Fibroblast of mammary gland (primary cell): Measurements from ENCODE around the gene FHOD3.

Experiments used
- DNase-seq: peaks from one replicate; pipeline ENCODE4 v3.0.0-alpha.2; 2010; ENCODE audit warnings: low read depth
- H3K4me3 ChIP-seq: 2 replicates; pipeline ENCODE4 v1.5.1; 2011; ENCODE audit warnings: low read depth, mild to moderate bottlenecking, low read length, moderate library complexity; ENCODE audit not compliant: control insufficient read depth
- TF ChIP-seq, protein P1 (sequence below): conservative IDR thresholded peaks from 2 replicates; pipeline ENCODE4 v1.5.1; 2011; ENCODE audit warnings: low read depth, low read length, inconsistent platforms; ENCODE audit not compliant: control insufficient read depth, insufficient read depth

Gene FHOD3

DNA sequence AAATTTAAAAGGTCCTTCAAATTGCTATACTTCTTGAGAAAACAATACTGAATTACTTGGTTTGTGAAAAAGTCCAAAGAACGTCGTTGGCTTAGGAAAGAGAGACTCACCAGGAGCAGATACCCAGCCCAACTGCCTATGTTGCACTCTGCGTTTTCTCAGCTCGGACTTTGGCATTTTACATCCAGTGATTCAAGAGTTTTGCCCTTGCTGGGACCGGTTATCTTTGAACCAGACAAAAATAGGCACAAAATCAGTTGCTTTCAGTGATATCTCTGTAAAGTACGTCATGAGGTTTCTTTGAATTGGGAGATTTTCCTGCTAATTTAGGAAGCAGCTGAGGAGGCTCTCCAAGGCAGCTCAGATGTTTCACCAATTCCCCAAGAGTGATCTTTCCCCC is 29.3 kb downstream of the FHOD3 start:
- no peak overlapping the region for H3K4me3 ChIP-seq
- TF ChIP-seq, protein P1, sequence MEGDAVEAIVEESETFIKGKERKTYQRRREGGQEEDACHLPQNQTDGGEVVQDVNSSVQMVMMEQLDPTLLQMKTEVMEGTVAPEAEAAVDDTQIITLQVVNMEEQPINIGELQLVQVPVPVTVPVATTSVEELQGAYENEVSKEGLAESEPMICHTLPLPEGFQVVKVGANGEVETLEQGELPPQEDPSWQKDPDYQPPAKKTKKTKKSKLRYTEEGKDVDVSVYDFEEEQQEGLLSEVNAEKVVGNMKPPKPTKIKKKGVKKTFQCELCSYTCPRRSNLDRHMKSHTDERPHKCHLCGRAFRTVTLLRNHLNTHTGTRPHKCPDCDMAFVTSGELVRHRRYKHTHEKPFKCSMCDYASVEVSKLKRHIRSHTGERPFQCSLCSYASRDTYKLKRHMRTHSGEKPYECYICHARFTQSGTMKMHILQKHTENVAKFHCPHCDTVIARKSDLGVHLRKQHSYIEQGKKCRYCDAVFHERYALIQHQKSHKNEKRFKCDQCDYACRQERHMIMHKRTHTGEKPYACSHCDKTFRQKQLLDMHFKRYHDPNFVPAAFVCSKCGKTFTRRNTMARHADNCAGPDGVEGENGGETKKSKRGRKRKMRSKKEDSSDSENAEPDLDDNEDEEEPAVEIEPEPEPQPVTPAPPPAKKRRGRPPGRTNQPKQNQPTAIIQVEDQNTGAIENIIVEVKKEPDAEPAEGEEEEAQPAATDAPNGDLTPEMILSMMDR = no peak
- DNase-seq = no peak

DNA sequence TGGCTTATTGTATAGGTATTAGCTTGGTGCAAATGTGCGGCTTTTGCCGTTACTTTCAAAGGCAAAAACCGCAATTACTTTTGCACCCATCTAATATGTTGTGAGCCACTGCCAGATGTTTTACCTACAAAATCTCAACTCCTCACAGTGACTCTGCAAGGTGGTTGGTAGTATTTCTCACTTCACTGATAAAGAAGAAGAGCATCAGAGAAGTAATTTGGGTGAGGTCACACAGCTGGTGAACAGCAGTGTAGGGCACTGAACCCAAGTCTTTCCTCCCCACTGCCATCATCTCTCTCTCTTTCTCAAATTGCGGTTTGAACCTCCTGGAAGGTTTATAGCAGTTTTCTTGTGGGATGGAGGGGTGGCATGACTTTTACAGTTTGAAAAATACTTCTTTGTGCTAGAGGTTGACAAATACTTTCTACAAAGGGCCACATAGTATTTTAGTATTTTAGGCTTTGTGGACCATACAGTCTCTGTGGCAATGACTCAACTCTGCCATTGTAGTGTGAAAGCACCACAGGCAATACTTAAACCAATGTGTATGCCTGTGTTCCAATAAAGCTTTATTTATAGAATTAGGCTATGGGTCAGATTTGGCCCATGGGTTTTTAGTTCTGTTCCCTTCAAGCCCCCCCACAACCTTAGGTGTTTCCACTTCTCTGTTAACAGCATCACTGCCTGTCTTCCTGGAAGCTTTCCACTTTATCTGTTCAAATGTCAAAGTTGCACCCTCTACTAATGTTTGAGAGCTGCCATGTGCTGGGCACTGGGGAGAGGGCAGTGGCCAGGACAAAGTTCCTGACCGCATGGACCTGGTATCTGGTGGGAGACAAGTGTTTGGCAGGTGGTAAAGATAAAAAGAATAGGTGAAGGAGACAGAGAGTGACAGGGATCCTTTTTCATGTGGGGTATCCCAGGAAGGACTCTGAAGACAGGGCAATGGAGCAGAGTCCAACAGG is 30.1 kb downstream of the FHOD3 start:
- TF ChIP-seq, protein P1 = no peak
- no peak for DNase-seq
- H3K4me3 ChIP-seq = no peak overlapping the region

DNA sequence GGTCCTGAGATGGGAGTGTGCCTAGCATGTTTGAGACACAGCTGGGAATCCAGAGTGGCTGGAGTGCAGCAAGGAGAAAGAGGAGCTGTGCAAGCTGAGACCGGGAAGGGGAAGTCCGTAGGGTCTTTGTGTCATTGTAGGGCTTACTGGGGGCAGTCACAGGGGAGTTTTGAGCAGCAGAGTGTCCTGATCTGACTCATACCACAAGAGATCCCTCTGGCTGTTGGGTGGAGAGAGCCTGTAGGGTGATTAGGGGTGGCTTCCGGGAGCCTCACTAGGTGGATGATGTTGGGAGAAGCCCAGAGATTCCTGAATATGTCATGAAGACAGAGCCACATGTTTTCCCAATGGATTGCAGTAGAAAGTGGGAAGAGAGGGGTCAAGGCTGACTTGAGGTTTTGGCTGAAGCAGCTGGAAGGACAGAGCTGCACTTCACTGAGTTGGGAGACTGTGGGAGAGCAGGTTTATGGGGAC is 30.9 kb downstream of the FHOD3 start:
- no peak for DNase-seq
- TF ChIP-seq, protein P1 = no peak
- H3K4me3 ChIP-seq = no peak overlapping the region

DNA sequence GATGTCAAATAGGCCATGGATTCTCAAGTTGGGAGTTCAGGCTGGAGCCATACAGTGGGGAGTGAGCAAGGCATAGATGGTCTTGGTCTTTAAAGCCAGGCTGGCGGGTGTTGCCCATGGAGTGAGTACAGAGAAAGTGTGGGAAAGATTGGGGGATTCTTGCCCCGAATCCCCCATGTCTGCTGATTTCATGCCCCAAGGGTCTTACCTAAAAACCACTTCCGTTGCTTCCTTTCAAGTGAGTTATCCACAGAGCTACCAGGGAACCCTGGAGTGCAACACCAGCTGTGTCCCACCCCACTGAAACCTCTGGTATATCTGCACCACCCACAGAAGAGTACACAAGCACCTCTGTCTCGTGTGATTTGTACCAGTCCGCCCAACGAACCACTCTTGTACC is 31.4 kb downstream of the FHOD3 start:
- TF ChIP-seq, protein P1 = no peak
- H3K4me3 ChIP-seq = no peak overlapping the region
- no peak for DNase-seq

DNA sequence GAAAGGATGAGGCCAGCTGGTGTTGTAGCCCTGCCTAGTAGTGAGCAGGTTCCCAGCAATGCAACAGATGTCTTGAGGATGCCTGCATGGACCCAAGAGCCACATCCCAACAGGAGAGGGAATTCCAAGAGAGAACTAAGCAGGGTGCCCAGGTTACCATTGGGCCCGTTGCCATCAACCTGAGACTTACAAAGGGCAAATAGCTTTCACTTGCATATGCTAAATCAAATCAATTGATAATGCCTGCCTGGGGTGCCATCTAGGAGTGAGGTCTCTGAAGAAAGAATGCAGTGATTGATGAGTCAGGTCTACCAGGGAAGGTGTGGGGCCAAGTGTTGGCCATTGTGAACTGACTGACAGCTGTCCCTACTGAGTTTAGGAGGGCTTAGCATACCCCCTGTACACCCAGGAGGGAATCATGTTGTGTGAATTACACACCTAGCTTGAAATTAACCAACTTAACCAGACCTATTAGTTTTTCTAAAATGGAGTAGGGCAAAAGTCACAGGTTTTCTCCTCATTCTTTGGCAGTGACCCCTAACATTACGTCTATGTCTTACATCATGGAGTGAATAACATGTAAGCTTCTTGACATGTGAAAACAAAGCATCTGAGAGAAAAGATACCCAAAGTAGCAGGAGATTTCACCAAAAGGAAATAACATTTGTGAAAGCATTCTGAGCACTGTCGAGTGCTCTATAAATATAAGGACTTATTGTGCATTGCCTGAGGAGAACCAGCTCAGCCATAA is 32.3 kb downstream of the FHOD3 start:
- no peak overlapping the region for H3K4me3 ChIP-seq
- TF ChIP-seq, protein P1 = no peak
- peak; percentile 48 for DNase-seq

DNA sequence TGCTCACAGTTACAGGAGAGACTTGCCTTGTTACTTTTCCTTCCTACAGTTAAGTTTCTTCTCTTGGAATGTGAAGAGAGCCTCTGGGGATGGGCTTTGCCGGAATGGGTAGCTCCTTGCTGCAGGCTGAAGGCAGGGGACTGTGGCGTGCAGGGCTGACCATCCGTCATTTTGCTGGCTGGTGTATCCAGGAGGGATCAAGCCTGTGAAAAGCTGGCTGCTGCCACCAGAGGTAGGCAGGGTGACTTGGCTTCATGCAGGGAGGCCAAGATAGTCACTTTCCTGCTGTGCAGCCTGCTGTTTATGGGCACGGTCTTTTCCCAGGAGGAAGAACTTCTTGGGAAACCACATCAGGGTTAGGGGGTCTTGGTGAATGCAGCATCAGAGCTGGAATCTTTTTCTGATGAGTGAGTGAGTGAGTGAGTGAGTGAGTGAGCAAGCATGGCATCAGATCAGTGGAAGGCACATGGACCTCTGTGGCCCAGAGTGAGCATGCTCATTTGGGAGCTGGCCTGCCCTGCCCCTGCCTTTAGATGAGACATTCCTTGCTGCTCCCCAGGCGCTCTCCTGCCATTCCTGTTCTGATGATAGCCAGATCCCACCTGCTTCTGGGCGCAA is 33.0 kb downstream of the FHOD3 start:
- H3K4me3 ChIP-seq = no peak overlapping the region
- peak; percentile 52 for DNase-seq
- TF ChIP-seq, protein P1 = no peak
